Measurements from ENCODE around the gene STIP1. TPM values are rescaled to one million over a fixed set of nuclear protein-coding genes. Genes with fewer than 3 reads are reported as not detected.

The STIP1 gene
- total and polyA plus RNA-seq, 9 of the 15 experiments (the other 6 are each of a cell fraction or from before 2014, with no cell fraction given): 58.1 to 465 (median 346) TPM

GRCh38 chr11:64180891-64181290 lies 5.1 kb upstream of the STIP1 start:
- BruUV-seq (replicated peaks): no TSS peak
- ChIA-PET CTCF (ENCODE audit: low intra/inter-chr PET ratio) (interaction anchor here (0.9 kb wide), 1 partner anchor 14 kb away, joined by 5 read pairs; the partner anchor contains the start of gene MACROD1), POLR2A (interaction anchor here (0.6 to 1.8 kb wide), 6 partner anchors 13 to 1726 kb away, joined by 3 to 9 read pairs (median 4); partner anchors contain the start of genes FERMT3 and MACROD1)
- 53% methylated on average over 5 of the region's 5 CpGs for WGBS (ENCODE audit: insufficient coverage, low coverage, missing lambda C conversion rate)
- intact Hi-C loops (cut with micrococcal nuclease): no loop called here
- Histone ChIP-seq H3K4me3 (no peak overlapping the region), H3K9ac (ENCODE audit: insufficient read depth in 1 of 2, low read depth in 2 of 2, low read length in 2 of 2) (peak overlapping the region; percentile 41 to 66; a peak in 2 of 4 replicates), H3K79me2 (ENCODE audit: control insufficient read depth, insufficient read depth, low read length) (peaks cover 32% of the 10 kb centered on the region), H3K4me1 (replicated peaks in 1 of 2; ENCODE audit: control insufficient read depth in 2 of 2, insufficient read depth in 2 of 2, low read length in 2 of 2) (peaks cover 23 to 46% of the 10 kb centered on the region in 2 experiments), H4K20me1 (replicated peaks; ENCODE audit: control insufficient read depth, insufficient read depth, low read length) (no peaks in the 10 kb centered on the region), H2AFZ (ENCODE audit: low read depth, low read length) (no peak overlapping the region; the same call in 1 of the 2 replicates), H3K36me3 (ENCODE audit: control insufficient read depth, insufficient read depth, low read length) (peaks cover 4% of the 10 kb centered on the region; the same call in 1 of the 3 replicates), H3K27ac (ENCODE audit: extremely low read depth, low read depth, low read length) (no peak overlapping the region; the same call in 2 of the 3 replicates), H3K4me2 (ENCODE audit: insufficient read depth, low read length) (peak overlapping the region; percentile 74), H3K9me1 (ENCODE audit: control insufficient read depth, insufficient read depth, low read length) (no peaks in the 10 kb centered on the region), H3K27me3 (ENCODE audit: control insufficient read depth in 2 of 2, insufficient read depth in 2 of 2, low read length in 2 of 2) (no peaks in the 10 kb centered on the region), H3K9me3 (replicated peaks; ENCODE audit: control insufficient read depth, insufficient read depth, low read depth, low read length) (no peaks in the 10 kb centered on the region)
- DNase-seq (ENCODE audit: extremely low read depth in 1 of 4, low spot score in 3 of 4): no peak
- no peak for ATAC-seq
- in situ Hi-C loops (cut with MboI): no loop called here
- FAIRE-seq: no peak
- TF ChIP-seq ZHX1 (conservative IDR thresholded peaks at IDR 0.05; ENCODE audit: low read length) (no peak), ZNF444 (CRISPR knock-in tag; IDR thresholded peaks at IDR 0.05) (no peak), MCM3 (IDR thresholded peaks at IDR 0.05) (no peak), HMBOX1 (IDR thresholded peaks at IDR 0.05) (no peak), MYBL2 (IDR thresholded peaks at IDR 0.05; ENCODE audit: low read depth) (no peak), MYBL2 (CRISPR knock-in tag; IDR thresholded peaks at IDR 0.05; ENCODE audit: borderline replicate concordance) (no peak), ZNF699 (CRISPR knock-in tag; IDR thresholded peaks at IDR 0.05; ENCODE audit: insufficient replicate concordance) (no peak), ZBTB40 (IDR thresholded peaks at IDR 0.05) (no peak), ZBTB40 (CRISPR knock-in tag; IDR thresholded peaks at IDR 0.05) (no peak), ZNF23 (CRISPR knock-in tag; IDR thresholded peaks at IDR 0.05) (no peak), MEF2D (tag; conservative IDR thresholded peaks at IDR 0.05; ENCODE audit: low read depth) (no peak)
